Measurements from ENCODE around the gene ZSCAN5B. TPM values are rescaled to one million over a fixed set of nuclear protein-coding genes. Genes with fewer than 3 reads are reported as not detected.
"Not testable (repeated sequence)": the region's sequence is repeated elsewhere in the genome, so short reads cannot be mapped to it uniquely, and the experiment has no call there.

Gene ZSCAN5B, protein sequence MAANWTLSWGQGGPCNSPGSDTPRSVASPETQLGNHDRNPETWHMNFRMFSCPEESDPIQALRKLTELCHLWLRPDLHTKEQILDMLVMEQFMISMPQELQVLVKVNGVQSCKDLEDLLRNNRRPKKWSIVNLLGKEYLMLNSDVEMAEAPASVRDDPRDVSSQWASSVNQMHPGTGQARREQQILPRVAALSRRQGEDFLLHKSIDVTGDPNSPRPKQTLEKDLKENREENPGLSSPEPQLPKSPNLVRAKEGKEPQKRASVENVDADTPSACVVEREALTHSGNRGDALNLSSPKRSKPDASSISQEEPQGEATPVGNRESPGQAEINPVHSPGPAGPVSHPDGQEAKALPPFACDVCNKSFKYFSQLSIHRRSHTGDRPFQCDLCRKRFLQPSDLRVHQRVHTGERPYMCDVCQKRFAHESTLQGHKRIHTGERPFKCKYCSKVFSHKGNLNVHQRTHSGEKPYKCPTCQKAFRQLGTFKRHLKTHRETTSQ
- total RNA-seq (2014; rRNA removed) (not detected in 2 replicates), Bru-seq, nascent RNA (not detected), BruChase-seq, experiment 1, labeled RNA remaining after a 6-hour chase (percentile 16 among the genes with signal in this experiment), BruChase-seq, experiment 2, labeled RNA remaining after a 2-hour chase (percentile 11 among the genes with signal in this experiment)
- long read RNA-seq = 0 reads

DNA sequence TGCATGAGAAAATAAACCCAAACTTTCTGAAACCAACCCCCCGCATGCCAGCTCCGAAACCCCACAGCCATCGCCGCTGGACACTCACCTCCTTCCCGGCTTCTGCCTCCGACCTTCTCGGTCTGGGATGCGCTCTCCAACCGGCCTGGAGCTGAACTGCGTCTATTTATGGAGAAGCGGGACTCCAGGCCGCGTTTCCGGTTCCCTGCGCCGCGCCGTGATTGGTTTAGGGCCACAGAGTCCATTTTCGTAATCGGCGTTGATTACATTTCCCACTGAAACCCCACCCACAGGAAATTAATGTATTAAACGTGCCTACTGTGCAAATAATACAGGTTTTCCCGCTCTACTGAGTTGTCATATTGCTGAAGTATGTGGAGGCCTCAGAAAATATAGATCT, at the start of gene ZSCAN5B:
TSS of gene ZSCAN5B (minus strand) at position 138 of the 400 bp plus-strand sequence. CDS start 4,731 bp downstream, outside the sequence.
- H3K4me2 ChIP-seq (ENCODE audit: low read length); H3K79me2 ChIP-seq (ENCODE audit: low read length); DNase-seq; H3K27ac ChIP-seq (ENCODE audit: low read length); H3K9me3 ChIP-seq (ENCODE audit: low read length); POLR2A ChIA-PET (ENCODE audit: unreplicated experiment); H3K4me3 ChIP-seq (ENCODE audit: low read length); H3F3A ChIP-seq (ENCODE audit: low read length, unreplicated experiment); H3K4me1 ChIP-seq (ENCODE audit: insufficient read depth, low read length); H3K36me3 ChIP-seq (ENCODE audit: low read depth, low read length); H4K20me1 ChIP-seq (ENCODE audit: low read length); intact Hi-C loops (cut with micrococcal nuclease); BruUV-seq (replicated peaks); H3K9me2 ChIP-seq (replicated peaks; ENCODE audit: low read length); ATAC-seq; H2AFZ ChIP-seq (ENCODE audit: low read length); CTCF ChIA-PET; H3K9ac ChIP-seq (ENCODE audit: low read length): not testable (repeated sequence)
- peaks cover 53% of the 10 kb centered on the region for H3K27me3 ChIP-seq (ENCODE audit: low read length)

DNA sequence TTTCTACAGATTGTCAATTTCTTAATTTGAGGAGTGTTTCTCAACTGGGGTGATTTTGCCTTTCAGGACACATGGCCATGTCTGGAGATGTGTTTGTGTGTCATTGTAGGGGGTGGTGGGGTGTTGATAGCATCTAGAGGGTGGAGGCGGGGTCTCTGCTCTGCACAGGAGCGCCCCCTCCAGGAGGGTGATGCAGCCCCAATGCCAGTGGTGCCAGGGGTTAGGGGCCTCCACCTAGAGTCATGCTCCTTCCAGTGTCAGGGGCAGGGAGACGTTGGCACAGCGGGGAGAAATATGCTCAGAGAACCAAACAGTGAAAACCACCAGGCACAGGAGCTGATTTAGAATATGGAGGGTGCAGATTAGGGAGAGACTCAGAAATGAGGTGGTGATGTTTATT, 48.2 kb upstream of the ZSCAN5B start:
- DNase-seq; intact Hi-C loops (cut with micrococcal nuclease); BruUV-seq (replicated peaks); H3K79me2 ChIP-seq (ENCODE audit: low read length); H3K9me2 ChIP-seq (replicated peaks; ENCODE audit: low read length); H3F3A ChIP-seq (ENCODE audit: low read length, unreplicated experiment); H3K36me3 ChIP-seq (ENCODE audit: low read depth, low read length); POLR2A ChIA-PET (ENCODE audit: unreplicated experiment); H2AFZ ChIP-seq (ENCODE audit: low read length); H3K9ac ChIP-seq (ENCODE audit: low read length); ATAC-seq; CTCF ChIA-PET; H3K4me1 ChIP-seq (ENCODE audit: insufficient read depth, low read length); H3K9me3 ChIP-seq (ENCODE audit: low read length); H3K4me3 ChIP-seq (ENCODE audit: low read length); H3K27me3 ChIP-seq (ENCODE audit: low read length); H3K4me2 ChIP-seq (ENCODE audit: low read length); H3K27ac ChIP-seq (ENCODE audit: low read length); H4K20me1 ChIP-seq (ENCODE audit: low read length): not testable (repeated sequence)

DNA sequence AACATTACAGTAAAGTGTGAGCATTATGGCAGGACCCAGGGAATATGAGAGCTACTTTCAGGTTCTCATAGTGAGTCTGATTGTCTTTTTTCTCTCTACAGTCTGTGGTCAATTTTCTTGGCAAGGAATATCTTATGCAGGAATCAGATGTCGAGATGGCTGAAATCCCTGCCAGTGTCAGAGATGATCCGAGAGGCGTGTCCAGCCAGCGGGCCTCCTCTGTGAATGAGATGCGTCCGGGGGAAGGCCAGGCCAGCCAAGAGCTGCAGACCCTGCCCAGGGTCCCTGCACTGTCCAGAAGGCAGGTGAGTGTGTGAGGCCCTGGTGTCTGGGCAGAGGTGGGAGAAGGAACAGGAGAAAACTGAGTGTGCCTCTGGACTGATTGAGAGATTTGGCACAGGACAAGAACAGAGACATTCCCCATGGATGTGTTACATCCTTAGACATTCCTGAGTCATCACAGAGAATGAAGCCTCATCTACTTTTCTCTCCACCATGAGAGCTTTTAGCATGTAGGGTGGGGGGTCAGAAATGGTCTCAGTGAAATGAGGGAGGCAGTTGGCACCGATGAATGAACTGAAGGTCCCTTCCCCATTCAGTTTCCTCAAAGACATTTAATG, 47.6 kb upstream of the ZSCAN5B start:
- CTCF ChIA-PET = no interaction called here
- no peak overlapping the region for H3K27ac ChIP-seq (ENCODE audit: low read length)
- BruUV-seq (replicated peaks) = no TSS peak

More for the DNA sequence above, 47.6 kb upstream of the ZSCAN5B start:
- peak; percentile 37 for DNase-seq
- Histone ChIP-seq H3K9me2 (replicated peaks; ENCODE audit: low read length) (no peaks in the 10 kb centered on the region), H3K27me3 (ENCODE audit: low read length) (no peaks in the 10 kb centered on the region), H2AFZ (ENCODE audit: low read length) (no peak overlapping the region), H3K79me2 (ENCODE audit: low read length) (no peaks in the 10 kb centered on the region), H3K4me3 (ENCODE audit: low read length) (no peak overlapping the region), H4K20me1 (ENCODE audit: low read length) (no peaks in the 10 kb centered on the region), H3K4me2 (ENCODE audit: low read length) (no peak overlapping the region), H3K9me3 (ENCODE audit: low read length) (no peaks in the 10 kb centered on the region), H3F3A (ENCODE audit: low read length, unreplicated experiment) (no peaks in the 10 kb centered on the region), H3K4me1 (ENCODE audit: insufficient read depth, low read length) (no peaks in the 10 kb centered on the region), H3K36me3 (ENCODE audit: low read depth, low read length) (no peaks in the 10 kb centered on the region), H3K9ac (ENCODE audit: low read length) (no peak overlapping the region)
- no peak for ATAC-seq
- POLR2A ChIA-PET (ENCODE audit: unreplicated experiment) = no interaction called here
- intact Hi-C loops (cut with micrococcal nuclease) = no loop called here
- TF ChIP-seq, protein P1, sequence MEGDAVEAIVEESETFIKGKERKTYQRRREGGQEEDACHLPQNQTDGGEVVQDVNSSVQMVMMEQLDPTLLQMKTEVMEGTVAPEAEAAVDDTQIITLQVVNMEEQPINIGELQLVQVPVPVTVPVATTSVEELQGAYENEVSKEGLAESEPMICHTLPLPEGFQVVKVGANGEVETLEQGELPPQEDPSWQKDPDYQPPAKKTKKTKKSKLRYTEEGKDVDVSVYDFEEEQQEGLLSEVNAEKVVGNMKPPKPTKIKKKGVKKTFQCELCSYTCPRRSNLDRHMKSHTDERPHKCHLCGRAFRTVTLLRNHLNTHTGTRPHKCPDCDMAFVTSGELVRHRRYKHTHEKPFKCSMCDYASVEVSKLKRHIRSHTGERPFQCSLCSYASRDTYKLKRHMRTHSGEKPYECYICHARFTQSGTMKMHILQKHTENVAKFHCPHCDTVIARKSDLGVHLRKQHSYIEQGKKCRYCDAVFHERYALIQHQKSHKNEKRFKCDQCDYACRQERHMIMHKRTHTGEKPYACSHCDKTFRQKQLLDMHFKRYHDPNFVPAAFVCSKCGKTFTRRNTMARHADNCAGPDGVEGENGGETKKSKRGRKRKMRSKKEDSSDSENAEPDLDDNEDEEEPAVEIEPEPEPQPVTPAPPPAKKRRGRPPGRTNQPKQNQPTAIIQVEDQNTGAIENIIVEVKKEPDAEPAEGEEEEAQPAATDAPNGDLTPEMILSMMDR (conservative IDR thresholded peaks at IDR 0.05; ENCODE audit: low read depth, low read length) = no peak
- no peak for TF ChIP-seq EZH2 (IDR thresholded peaks at IDR 0.05; ENCODE audit: low read length, unreplicated experiment)
- TF ChIP-seq EZH2phosphoT487 (IDR thresholded peaks at IDR 0.05; ENCODE audit: borderline replicate concordance, low read length) = no peak

All from PC-3 (cell line).